Peyer's patch (tissue), 4 donors: ENCODE data around the gene CALU. TPM values are rescaled to one million over a fixed set of nuclear protein-coding genes. Genes with fewer than 3 reads are reported as not detected.

Experiments
- DNase-seq, 3 donors: peaks; one replicate each; pipeline ENCODE4 v3.0.0-alpha.2; 2017 to 2019
- H3K27ac ChIP-seq, 4 donors: fragments of 200-600 bp; sonication (generic); one replicate each; pipeline ENCODE4 v1.5.1; 2016 to 2019
- H3K27me3 ChIP-seq, 2 donors: fragments of 200-600 bp; sonication (generic); one replicate each; pipeline ENCODE4 v1.5.1; 2019
- H3K36me3 ChIP-seq, 3 donors: fragments of 200-600 bp; sonication (generic); one replicate each; pipeline ENCODE4 v1.5.1; 2016 to 2019
- H3K4me1 ChIP-seq, 4 donors: fragments of 200-600 bp; sonication (generic); one replicate each; pipeline ENCODE4 v1.5.1; 2016 to 2019
- H3K4me3 ChIP-seq, 4 donors: fragments of 200-600 bp; sonication (generic); 1 replicate in 3 of 4; 2 replicates in 1 of 4; pipeline ENCODE4 v1.5.1; 2016 to 2019; ENCODE audit warnings: mild to moderate bottlenecking in 1 of 4
- H3K9me3 ChIP-seq, 4 donors: fragments of 200-600 bp; sonication (generic); one replicate each; pipeline ENCODE4 v1.5.1; 2016 to 2019; ENCODE audit warnings: mild to moderate bottlenecking in 1 of 4
- POLR2A ChIP-seq, 2 donors: fragments of 450-650 bp; IDR thresholded peaks; one replicate each; pipeline ENCODE4 v1.5.1; 2017; ENCODE audit warnings: antibody characterized with exemption in 2 of 2, mild to moderate bottlenecking in 2 of 2, moderate library complexity in 2 of 2
- total RNA-seq, 4 donors: library from RNA; depleted of rRNA; stranded (reverse); fragments of >200 nt; gene quantifications; one replicate each; pipeline ENCODE4 v1.1.0, GENCODE V29; 2016
- TF ChIP-seq, protein P1 (sequence below), 6 experiments: fragments of 450-650 bp in 4 of 6; fragments of 200-600 bp in 2 of 6; sonication (generic) in 1 of 6; IDR thresholded peaks; one replicate each; pipeline ENCODE4 v1.5.1; 2017 to 2019; ENCODE audit warnings: antibody characterized with exemption in 6 of 6, mild to moderate bottlenecking in 3 of 6, moderate library complexity in 1 of 6

CALU gene
- total RNA-seq, 4 donors from 2014 or later = 21.6 to 42.1 (median 27.6) TPM

DNA sequence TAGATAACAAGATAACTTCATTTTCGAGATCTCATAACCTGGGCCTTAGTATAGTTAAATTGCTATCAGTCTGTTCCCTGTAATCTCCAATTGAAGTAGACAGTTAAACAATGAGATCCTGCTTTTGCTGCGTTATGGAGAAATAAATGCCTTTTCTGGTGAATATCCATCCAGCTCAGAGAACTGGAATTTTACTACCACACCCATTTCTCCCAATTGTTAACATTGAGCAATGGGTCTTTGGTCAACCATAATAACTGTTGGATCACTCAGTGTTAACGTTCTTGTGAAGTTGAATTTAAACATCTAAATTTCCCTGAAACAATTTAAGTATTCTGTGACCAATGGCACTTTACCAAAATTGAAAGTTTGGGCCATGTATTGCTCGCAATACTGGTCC is 3.0 kb downstream of the CALU start:
- Histone ChIP-seq H3K27ac (no peak overlapping the region), H3K4me3 (no peak overlapping the region), H3K4me1 (peaks cover 0 to 29% (median 0%) of the 10 kb centered on the region in 4 donors), H3K36me3 (no peaks in the 10 kb centered on the region), H3K27me3 (no peaks in the 10 kb centered on the region), H3K9me3 (no peaks in the 10 kb centered on the region)
- TF ChIP-seq, protein P1, sequence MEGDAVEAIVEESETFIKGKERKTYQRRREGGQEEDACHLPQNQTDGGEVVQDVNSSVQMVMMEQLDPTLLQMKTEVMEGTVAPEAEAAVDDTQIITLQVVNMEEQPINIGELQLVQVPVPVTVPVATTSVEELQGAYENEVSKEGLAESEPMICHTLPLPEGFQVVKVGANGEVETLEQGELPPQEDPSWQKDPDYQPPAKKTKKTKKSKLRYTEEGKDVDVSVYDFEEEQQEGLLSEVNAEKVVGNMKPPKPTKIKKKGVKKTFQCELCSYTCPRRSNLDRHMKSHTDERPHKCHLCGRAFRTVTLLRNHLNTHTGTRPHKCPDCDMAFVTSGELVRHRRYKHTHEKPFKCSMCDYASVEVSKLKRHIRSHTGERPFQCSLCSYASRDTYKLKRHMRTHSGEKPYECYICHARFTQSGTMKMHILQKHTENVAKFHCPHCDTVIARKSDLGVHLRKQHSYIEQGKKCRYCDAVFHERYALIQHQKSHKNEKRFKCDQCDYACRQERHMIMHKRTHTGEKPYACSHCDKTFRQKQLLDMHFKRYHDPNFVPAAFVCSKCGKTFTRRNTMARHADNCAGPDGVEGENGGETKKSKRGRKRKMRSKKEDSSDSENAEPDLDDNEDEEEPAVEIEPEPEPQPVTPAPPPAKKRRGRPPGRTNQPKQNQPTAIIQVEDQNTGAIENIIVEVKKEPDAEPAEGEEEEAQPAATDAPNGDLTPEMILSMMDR (IDR thresholded peaks at IDR 0.05) = no peak
- TF ChIP-seq POLR2A (IDR thresholded peaks at IDR 0.05) = no peak
- no peak for DNase-seq

DNA sequence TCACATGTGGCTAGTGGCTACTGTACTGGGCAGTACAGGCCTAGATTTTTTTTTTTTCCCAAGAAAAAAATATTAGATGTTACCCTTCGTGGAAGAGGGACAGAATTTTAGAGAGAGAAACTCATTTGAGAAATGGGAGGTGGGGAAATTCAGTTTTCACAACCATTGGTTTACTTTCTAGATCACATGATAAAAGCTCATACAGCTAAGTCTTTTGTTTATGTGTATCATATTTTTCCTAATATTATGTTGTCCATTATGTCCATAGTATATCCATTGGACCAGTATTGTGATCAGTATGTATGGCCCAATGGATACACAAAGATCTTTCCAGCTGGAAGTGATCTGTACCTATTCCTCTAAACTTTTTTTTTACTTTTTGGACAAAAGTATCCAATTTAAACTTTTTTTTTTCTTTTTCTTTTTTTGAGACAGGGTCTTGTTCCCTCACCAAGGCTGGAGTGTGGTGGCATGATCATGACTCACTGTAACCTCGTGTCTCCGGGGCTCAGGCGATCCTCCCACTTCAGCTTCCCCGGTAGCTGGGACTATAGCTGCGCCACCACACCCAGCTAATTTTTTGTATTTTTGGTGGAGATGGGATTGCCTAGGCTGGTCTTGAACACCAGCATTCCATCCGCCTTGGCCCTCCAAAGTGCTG is 4.1 kb downstream of the CALU start:
- peaks cover 0 to 27% (median 0%) of the 10 kb centered on the region in 4 donors for H3K4me1 ChIP-seq
- DNase-seq = no peak
- no peak overlapping the region for H3K27ac ChIP-seq
- H3K27me3 ChIP-seq = no peaks in the 10 kb centered on the region
- TF ChIP-seq POLR2A (IDR thresholded peaks at IDR 0.05) = no peak
- TF ChIP-seq, protein P1 (IDR thresholded peaks at IDR 0.05) = no peak
- no peaks in the 10 kb centered on the region for H3K9me3 ChIP-seq
- no peaks in the 10 kb centered on the region for H3K36me3 ChIP-seq
- no peak overlapping the region for H3K4me3 ChIP-seq

GRCh38 chr7:128744366-128744905 is 5.3 kb downstream of the CALU start:
- no peak for TF ChIP-seq POLR2A (IDR thresholded peaks at IDR 0.05)
- TF ChIP-seq, protein P1 (IDR thresholded peaks at IDR 0.05) = no peak
- no peaks in the 10 kb centered on the region for H3K27me3 ChIP-seq
- H3K4me1 ChIP-seq = peaks cover 0 to 23% (median 0%) of the 10 kb centered on the region in 4 donors
- H3K27ac ChIP-seq = no peak overlapping the region
- no peak overlapping the region for H3K4me3 ChIP-seq
- DNase-seq = no peak
- no peaks in the 10 kb centered on the region for H3K9me3 ChIP-seq
- H3K36me3 ChIP-seq = peaks cover 0 to 11% (median 0%) of the 10 kb centered on the region in 3 donors

GRCh38 chr7:128745706-128746105 is 6.5 kb downstream of the CALU start:
- Histone ChIP-seq H3K9me3 (no peaks in the 10 kb centered on the region), H3K36me3 (peaks cover 0 to 23% (median 0%) of the 10 kb centered on the region in 3 donors), H3K4me3 (no peak overlapping the region), H3K4me1 (peaks cover 0 to 13% (median 0%) of the 10 kb centered on the region in 4 donors), H3K27ac (no peak overlapping the region), H3K27me3 (no peaks in the 10 kb centered on the region)
- no peak for DNase-seq
- TF ChIP-seq, protein P1 (IDR thresholded peaks at IDR 0.05) = no peak
- TF ChIP-seq POLR2A (IDR thresholded peaks at IDR 0.05) = no peak

- Histone ChIP-seq H3K27me3 (no peaks in the 10 kb centered on the region), H3K4me1 (no peaks in the 10 kb centered on the region), H3K27ac (no peak overlapping the region), H3K9me3 (no peaks in the 10 kb centered on the region), H3K36me3 (peaks cover 0 to 33% (median 0%) of the 10 kb centered on the region in 3 donors), H3K4me3 (no peak overlapping the region)
- DNase-seq = no peak
- TF ChIP-seq, protein P1 (IDR thresholded peaks at IDR 0.05) = no peak
- TF ChIP-seq POLR2A (IDR thresholded peaks at IDR 0.05) = no peak
Measured at GRCh38 chr7:128747327-128748079, 8.3 kb downstream of the CALU start.
